Cardiac fibroblast (primary cell): Measurements from ENCODE around the gene UBE4B.

Source experiments
- DNase-seq, 2 donors: peaks; one replicate each; pipeline versions ENCODE4 v3.0.0 to v3.0.0-alpha.2; 2010; ENCODE audit warnings: low read depth in 2 of 2
- H3K4me3 ChIP-seq, 2 donors: replicated peaks in 1 of 2; 1 replicate in 1 of 2; 2 replicates in 1 of 2; pipeline ENCODE4 v1.5.1; 2011; ENCODE audit warnings: low read depth in 2 of 2, low read length in 2 of 2, mild to moderate bottlenecking in 2 of 2, moderate library complexity in 1 of 2
- TF ChIP-seq, protein P1 (sequence below): IDR thresholded peaks from one replicate; pipeline ENCODE4 v1.5.1; 2011; ENCODE audit warnings: low read depth, mild to moderate bottlenecking, low read length, inconsistent platforms

UBE4B gene

DNA sequence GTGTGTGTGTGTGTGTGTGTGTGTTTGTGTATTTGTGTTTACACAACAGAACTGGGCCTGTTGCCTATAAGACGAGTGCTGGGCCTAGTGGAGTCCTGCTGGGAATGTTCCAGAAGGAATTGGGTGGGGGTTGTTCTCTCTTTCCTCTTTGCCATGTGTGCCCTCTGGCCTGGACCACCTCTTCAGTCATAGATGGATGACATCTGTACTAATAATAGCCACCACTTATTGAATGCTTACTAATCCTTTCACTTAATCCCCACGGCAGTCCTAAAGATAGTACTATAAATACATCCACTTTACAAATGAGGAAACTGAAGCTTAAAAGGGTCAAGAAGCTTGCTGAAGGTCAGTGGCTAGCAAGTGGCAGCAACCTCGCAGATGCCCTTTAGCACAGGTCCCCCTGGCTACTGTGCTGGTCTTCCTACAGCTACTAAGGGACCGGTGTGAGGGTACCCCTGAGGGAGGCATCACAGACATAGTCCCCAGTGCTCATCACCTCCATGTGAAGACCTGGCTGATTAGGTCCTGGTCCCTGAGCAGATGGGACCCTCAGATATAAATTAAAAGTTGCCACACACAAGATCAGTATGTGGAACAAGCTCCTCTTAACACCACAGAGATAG lies 122.4 kb downstream of the UBE4B start:
- peak in 1 of 2 donors; percentile 4 for DNase-seq
- TF ChIP-seq, protein P1, sequence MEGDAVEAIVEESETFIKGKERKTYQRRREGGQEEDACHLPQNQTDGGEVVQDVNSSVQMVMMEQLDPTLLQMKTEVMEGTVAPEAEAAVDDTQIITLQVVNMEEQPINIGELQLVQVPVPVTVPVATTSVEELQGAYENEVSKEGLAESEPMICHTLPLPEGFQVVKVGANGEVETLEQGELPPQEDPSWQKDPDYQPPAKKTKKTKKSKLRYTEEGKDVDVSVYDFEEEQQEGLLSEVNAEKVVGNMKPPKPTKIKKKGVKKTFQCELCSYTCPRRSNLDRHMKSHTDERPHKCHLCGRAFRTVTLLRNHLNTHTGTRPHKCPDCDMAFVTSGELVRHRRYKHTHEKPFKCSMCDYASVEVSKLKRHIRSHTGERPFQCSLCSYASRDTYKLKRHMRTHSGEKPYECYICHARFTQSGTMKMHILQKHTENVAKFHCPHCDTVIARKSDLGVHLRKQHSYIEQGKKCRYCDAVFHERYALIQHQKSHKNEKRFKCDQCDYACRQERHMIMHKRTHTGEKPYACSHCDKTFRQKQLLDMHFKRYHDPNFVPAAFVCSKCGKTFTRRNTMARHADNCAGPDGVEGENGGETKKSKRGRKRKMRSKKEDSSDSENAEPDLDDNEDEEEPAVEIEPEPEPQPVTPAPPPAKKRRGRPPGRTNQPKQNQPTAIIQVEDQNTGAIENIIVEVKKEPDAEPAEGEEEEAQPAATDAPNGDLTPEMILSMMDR: no peak
- no peak overlapping the region for H3K4me3 ChIP-seq

DNA sequence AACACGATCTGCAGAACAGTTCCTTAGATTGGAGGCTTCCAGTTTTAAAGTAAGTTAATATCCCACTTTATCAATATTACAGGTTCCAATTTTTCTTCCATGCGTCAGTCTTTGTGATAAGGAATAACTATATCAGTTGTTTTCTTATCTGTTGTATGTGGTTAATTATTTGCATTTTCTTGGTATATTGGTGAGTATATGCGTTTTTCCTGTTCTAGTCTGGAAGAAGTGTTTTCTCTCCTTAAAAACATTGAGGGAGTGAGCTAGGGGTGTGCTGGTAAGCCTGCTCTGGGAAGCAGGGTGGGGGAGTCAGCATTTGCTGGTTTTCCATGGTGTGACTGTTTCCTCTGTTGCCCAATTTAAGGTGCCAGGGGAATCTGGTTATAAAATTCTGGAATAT lies 127.4 kb downstream of the UBE4B start:
- TF ChIP-seq, protein P1: no peak
- H3K4me3 ChIP-seq: no peak overlapping the region
- DNase-seq: no peak

DNA sequence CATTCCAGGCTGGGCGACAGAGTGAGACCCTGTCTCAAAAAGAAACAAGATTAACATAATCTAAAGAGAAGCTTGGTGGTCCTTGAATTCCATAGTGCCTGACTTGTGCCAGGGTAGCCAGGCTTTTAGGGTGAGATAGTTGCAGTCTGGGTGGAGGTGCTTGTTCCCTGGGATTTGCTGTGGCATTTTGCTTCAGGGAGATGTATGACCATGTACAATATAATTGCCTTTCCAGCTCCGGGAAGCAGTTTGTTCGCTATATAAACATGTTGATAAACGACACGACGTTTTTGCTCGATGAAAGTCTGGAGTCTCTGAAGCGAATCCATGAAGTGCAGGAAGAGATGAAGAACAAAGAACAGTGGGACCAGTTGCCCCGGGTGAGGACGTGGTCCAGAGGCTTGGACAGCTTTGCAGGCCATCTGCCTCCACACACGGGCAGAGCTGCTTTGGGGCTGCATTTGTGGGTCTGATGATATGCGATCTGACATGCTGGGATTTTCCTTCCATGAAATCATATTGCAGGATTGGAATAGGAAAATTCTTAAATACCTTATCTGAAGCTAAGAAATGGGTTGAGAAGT lies 128.2 kb downstream of the UBE4B start:
- DNase-seq: no peak
- no peak overlapping the region for H3K4me3 ChIP-seq
- TF ChIP-seq, protein P1: no peak

DNA sequence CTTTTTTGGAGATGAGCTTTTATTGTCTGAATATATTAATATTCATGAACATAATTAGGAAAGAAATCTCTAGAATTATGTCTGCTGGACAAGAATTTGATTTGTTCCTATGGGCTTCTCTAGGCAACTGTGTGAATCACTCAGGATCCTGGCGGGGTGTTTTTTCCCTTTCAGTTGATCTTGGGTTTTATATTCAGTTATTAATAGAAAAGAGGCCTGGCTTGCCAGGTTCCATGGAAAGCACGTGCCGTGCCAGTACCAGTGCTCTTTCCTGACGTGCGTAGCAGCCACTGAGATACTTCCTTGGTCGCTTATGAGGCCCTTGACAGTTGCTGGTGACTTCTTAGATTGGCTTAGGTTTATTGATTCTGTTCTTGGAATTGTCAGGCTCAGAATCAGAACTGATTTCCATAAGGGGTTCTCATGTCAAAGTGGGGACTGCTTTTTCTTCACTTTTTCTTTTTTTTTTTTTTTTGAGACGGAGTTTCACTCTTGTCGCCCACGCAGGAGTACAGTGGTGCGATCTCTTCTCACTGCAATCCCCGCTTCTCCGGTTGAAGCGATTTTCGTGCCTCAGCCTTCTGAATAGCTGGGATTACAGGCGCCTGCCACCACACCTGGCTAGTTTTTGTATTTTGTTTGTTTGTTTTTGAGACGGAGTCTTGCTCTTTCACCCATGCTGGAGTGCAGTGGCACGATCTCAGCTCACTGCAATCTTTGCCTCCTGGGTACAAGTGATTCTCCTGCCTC lies 129.0 kb downstream of the UBE4B start:
- no peak overlapping the region for H3K4me3 ChIP-seq
- TF ChIP-seq, protein P1: no peak
- DNase-seq: no peak

DNA sequence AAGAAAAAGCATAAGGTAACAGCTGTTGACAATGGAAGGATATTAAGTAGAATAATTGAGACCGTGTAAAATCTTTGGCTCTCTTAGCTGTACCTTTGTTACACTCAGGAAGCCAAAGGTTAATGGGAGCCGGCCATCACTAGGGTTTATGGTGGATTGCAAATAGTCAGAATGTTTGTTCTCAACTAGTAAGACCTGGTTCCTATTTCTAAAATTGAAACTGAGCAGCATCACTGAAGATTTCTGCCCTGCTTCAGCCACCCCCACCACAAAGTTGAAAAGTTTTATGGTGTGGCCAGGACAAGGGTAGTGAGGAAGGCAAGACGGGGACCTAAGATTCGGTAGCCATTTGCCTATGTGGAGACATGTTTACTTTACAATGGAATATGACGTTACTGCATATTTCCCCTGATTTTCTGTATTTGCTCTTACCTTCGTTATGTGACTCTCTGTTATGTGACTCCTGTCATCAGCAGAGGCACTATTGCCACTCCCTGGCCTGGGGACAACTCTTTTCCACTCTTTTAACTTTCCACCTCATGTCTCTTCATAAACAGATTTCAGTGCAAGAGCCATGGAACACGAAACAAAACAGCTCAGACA lies 136.3 kb downstream of the UBE4B start:
- no peak for DNase-seq
- TF ChIP-seq, protein P1: no peak
- H3K4me3 ChIP-seq: no peak overlapping the region

DNA sequence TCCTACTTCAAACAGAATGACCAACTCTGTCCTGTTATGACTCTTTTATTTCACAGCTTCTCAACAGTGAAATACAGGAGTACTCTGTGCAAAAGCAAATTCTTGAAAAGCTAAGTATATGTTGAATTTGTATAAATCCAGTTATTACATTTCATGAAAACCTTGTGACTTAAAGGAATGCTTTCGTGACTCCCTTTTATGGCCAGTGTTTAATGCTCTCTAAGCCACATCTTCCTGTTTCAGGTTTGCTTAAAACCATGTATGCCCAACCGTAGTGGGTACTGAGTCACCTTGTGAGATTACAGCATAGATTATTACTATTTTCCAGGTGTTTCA lies 137.4 kb downstream of the UBE4B start:
- TF ChIP-seq, protein P1: no peak
- no peak for DNase-seq
- H3K4me3 ChIP-seq: no peak overlapping the region
